Upper lobe of left lung (tissue), 4 donors: ENCODE results near the gene RITA1.

ENCODE experiments used
- CTCF ChIP-seq, 6 experiments: fragments of 450-650 bp in 4 of 6; fragments of 200-600 bp in 2 of 6; sonication (generic) in 2 of 6; IDR thresholded peaks; one replicate each; pipeline ENCODE4 v1.5.1; 2016 to 2019; ENCODE audit warnings: antibody characterized with exemption in 6 of 6
- POLR2A ChIP-seq, 4 donors: fragments of 450-650 bp; IDR thresholded peaks; one replicate each; pipeline ENCODE4 v1.5.1; 2016 to 2017; ENCODE audit warnings: antibody characterized with exemption in 4 of 4, mild to moderate bottlenecking in 2 of 4
- POLR2AphosphoS5 ChIP-seq, 2 donors: sonication (generic); formaldehyde crosslinking; IDR thresholded peaks; one replicate each; pipeline ENCODE4 v1.5.1; 2017; ENCODE audit warnings: antibody characterized with exemption in 2 of 2

- TF ChIP-seq CTCF (IDR thresholded peaks at IDR 0.05), result no peak
- TF ChIP-seq POLR2A (IDR thresholded peaks at IDR 0.05), result no peak
- TF ChIP-seq POLR2AphosphoS5 (IDR thresholded peaks at IDR 0.05), result no peak
Measured at GRCh38 chr12:113204804-113205203, 19.3 kb downstream of the RITA1 start.
